Measurements from ENCODE around the gene SH3RF2. TPM values are rescaled to one million over a fixed set of nuclear protein-coding genes. Genes with fewer than 3 reads are reported as not detected.

Gene SH3RF2
- total and polyA plus RNA-seq, 2 of the 13 experiments (the other 11 are each of a cell fraction or from before 2014, with no cell fraction given): 2.6 to 3.7 TPM

- POLR2A ChIA-PET: no interaction called here
- FAIRE-seq (no peak), DNase-seq (ENCODE audit: low spot score) (no peak), ATAC-seq (no peak)
- Histone ChIP-seq H4K20me1 (ENCODE audit: insufficient read depth, low read length) (no peaks in the 10 kb centered on the region), H3K27ac (ENCODE audit: extremely low read length, insufficient read depth, low read length) (no peak overlapping the region), H2AFZ (ENCODE audit: low read length) (no peak overlapping the region), H3K9me3 (ENCODE audit: low read length) (no peaks in the 10 kb centered on the region), H3K79me2 (ENCODE audit: insufficient read depth, low read length) (no peaks in the 10 kb centered on the region), H3K4me1 (ENCODE audit: insufficient read depth, low read length) (no peaks in the 10 kb centered on the region), H3K36me3 (replicated peaks in 1 of 2; ENCODE audit: control insufficient read depth in 1 of 2, insufficient read depth in 2 of 2, low read length in 2 of 2) (peaks cover 2 to 10% of the 10 kb centered on the region in 2 experiments; a peak in 3 of 5 replicates), H3K4me3 (replicated peaks in 1 of 3; ENCODE audit: insufficient read depth in 1 of 3, low read depth in 2 of 3, low read length in 3 of 3) (no peak overlapping the region), H3K4me2 (ENCODE audit: low read depth, low read length) (no peak overlapping the region), H3K9ac (ENCODE audit: insufficient read depth, low read depth, low read length) (no peak overlapping the region), H3K27me3 (ENCODE audit: control insufficient read depth in 1 of 2, insufficient read depth in 2 of 2, low read length in 2 of 2) (no peaks in the 10 kb centered on the region)
- intact Hi-C loops (cut with micrococcal nuclease; ENCODE audit: unreplicated experiment) (loop anchor here (1.0 to 2.0 kb wide), 5 partner anchors 113 to 368 kb away; partner anchors contain the start of gene SH3RF2), in situ Hi-C loops (cut with HindIII; ENCODE audit: extremely low pct_ligation_motif_present, low pct_unique_long_range_greater_than_20kb) (loop anchor here (10.0 kb wide), 2 partner anchors 215 to 365 kb away; partner anchors contain the start of gene PRELID2)
- no TSS peak for BruUV-seq (replicated peaks)
- no peak for TF ChIP-seq ZNF878 (CRISPR knock-in tag; IDR thresholded peaks at IDR 0.05)
- no peak for TF ChIP-seq KAT7 (CRISPR knock-in tag; IDR thresholded peaks at IDR 0.05; ENCODE audit: borderline replicate concordance)
- no peak for TF ChIP-seq ZNF280B (CRISPR knock-in tag; IDR thresholded peaks at IDR 0.05; ENCODE audit: borderline replicate concordance)
- CTCF ChIA-PET (ENCODE audit: low intra/inter-chr PET ratio, low total read pairs): interaction anchor here (1.1 to 2.2 kb wide), 5 partner anchors 141 to 368 kb away, joined by 3 to 7 read pairs (median 6); no protein-coding TSS in a partner anchor
- 79% methylated on average over 3 of the region's 3 CpGs for WGBS (ENCODE audit: low lambda C conversion rate)
These were observed 113.3 kb downstream of the SH3RF2 start for GRCh38 chr5:146049704-146050026.

GRCh38 chr5:146050086-146050485 lies 113.7 kb downstream of the SH3RF2 start:
- ChIA-PET POLR2A (no interaction called here), CTCF (ENCODE audit: low intra/inter-chr PET ratio, low total read pairs) (interaction anchor here (1.5 to 2.2 kb wide), 4 partner anchors 142 to 368 kb away, joined by 5 to 7 read pairs (median 6); no protein-coding TSS in a partner anchor)
- in situ Hi-C loops (cut with HindIII; ENCODE audit: extremely low pct_ligation_motif_present, low pct_unique_long_range_greater_than_20kb) (loop anchor here (10.0 kb wide), 2 partner anchors 215 to 365 kb away; partner anchors contain the start of gene PRELID2), intact Hi-C loops (cut with micrococcal nuclease; ENCODE audit: unreplicated experiment) (no loop called here)
- H3K4me1 ChIP-seq (ENCODE audit: insufficient read depth, low read length): no peaks in the 10 kb centered on the region
- no peak overlapping the region for H3K4me3 ChIP-seq (replicated peaks in 1 of 3; ENCODE audit: insufficient read depth in 1 of 3, low read depth in 2 of 3, low read length in 3 of 3)
- 83% methylated on average over 5 of the region's 5 CpGs for WGBS (ENCODE audit: low lambda C conversion rate)
- DNase-seq (ENCODE audit: low spot score): no peak
- no peak overlapping the region for H3K27ac ChIP-seq (ENCODE audit: extremely low read length, insufficient read depth, low read length)
- no TSS peak for BruUV-seq (replicated peaks)
- no peaks in the 10 kb centered on the region for H3K79me2 ChIP-seq (ENCODE audit: insufficient read depth, low read length)
- H3K4me2 ChIP-seq (ENCODE audit: low read depth, low read length): no peak overlapping the region
- H2AFZ ChIP-seq (ENCODE audit: low read length): no peak overlapping the region
- H3K9ac ChIP-seq (ENCODE audit: insufficient read depth, low read depth, low read length): no peak overlapping the region
- no peak for FAIRE-seq
- peaks cover 2 to 10% of the 10 kb centered on the region in 2 experiments; a peak in 3 of 5 replicates for H3K36me3 ChIP-seq (replicated peaks in 1 of 2; ENCODE audit: control insufficient read depth in 1 of 2, insufficient read depth in 2 of 2, low read length in 2 of 2)
- no peaks in the 10 kb centered on the region for H4K20me1 ChIP-seq (ENCODE audit: insufficient read depth, low read length)
- H3K9me3 ChIP-seq (ENCODE audit: low read length): no peaks in the 10 kb centered on the region
- no peaks in the 10 kb centered on the region for H3K27me3 ChIP-seq (ENCODE audit: control insufficient read depth in 1 of 2, insufficient read depth in 2 of 2, low read length in 2 of 2)
- ATAC-seq: no peak
- TF ChIP-seq ZNF414 (CRISPR knock-in tag; IDR thresholded peaks at IDR 0.05) (no peak), ZNF235 (CRISPR knock-in tag; IDR thresholded peaks at IDR 0.05; ENCODE audit: borderline replicate concordance) (no peak), ARID5B (CRISPR knock-in tag; IDR thresholded peaks at IDR 0.05) (no peak)
